Astrocyte of the cerebellum (primary cell): ENCODE data around the gene ABCD4.

Source experiments
- DNase-seq: peaks from one replicate; pipeline ENCODE4 v3.0.0-alpha.2; 2011; ENCODE audit warnings: low read depth
- H3K4me3 ChIP-seq: 2 replicates; pipeline ENCODE4 v1.5.1; 2011; ENCODE audit warnings: mild to moderate bottlenecking, low read depth, low read length, moderate library complexity
- CTCF ChIP-seq: IDR thresholded peaks from 2 replicates; pipeline ENCODE4 v1.5.1; 2012; ENCODE audit warnings: low read length, low read depth, moderate library complexity, mild to moderate bottlenecking; ENCODE audit errors: missing control alignments
- in situ Hi-C: cut with HindIII; loops from 2 replicates; pipeline ENCODE4 v1.10.0; 2017; ENCODE audit warnings: low sequenced_read_pairs

The ABCD4 gene

GRCh38 chr14:74255281-74255680, 47.5 kb downstream of the ABCD4 start:
- no peak for DNase-seq
- H3K4me3 ChIP-seq: no peak overlapping the region

GRCh38 chr14:74249433-74250375, 53.0 kb downstream of the ABCD4 start:
- TF ChIP-seq CTCF: no peak
- in situ Hi-C loops: loop anchor here (25.0 kb wide), 1 partner anchor 137 kb away; no protein-coding TSS in a partner anchor
- H3K4me3 ChIP-seq: no peak overlapping the region
- DNase-seq: no peak

More at GRCh38 chr14:74255281-74255680, 47.5 kb downstream of the ABCD4 start:
- TF ChIP-seq CTCF: no peak
- in situ Hi-C loops: no loop called here

GRCh38 chr14:74248017-74248416, 54.7 kb downstream of the ABCD4 start:
- no peak overlapping the region for H3K4me3 ChIP-seq
- no peak for DNase-seq
- in situ Hi-C loops: loop anchor here (25.0 kb wide), 1 partner anchor 136 kb away; no protein-coding TSS in a partner anchor
- no peak for TF ChIP-seq CTCF

GRCh38 chr14:74246542-74246941, 56.2 kb downstream of the ABCD4 start:
- TF ChIP-seq CTCF: no peak
- H3K4me3 ChIP-seq: no peak overlapping the region
- in situ Hi-C loops: loop anchor here (25.0 kb wide), 1 partner anchor 134 kb away; no protein-coding TSS in a partner anchor
- no peak for DNase-seq

GRCh38 chr14:74245292-74245691, 57.4 kb downstream of the ABCD4 start:
- no peak for DNase-seq
- in situ Hi-C loops: loop anchor here (25.0 kb wide), 1 partner anchor 133 kb away; no protein-coding TSS in a partner anchor
- no peak overlapping the region for H3K4me3 ChIP-seq
- no peak for TF ChIP-seq CTCF

GRCh38 chr14:74244115-74244514, 58.6 kb downstream of the ABCD4 start:
- in situ Hi-C loops: loop anchor here (25.0 kb wide), 1 partner anchor 132 kb away; no protein-coding TSS in a partner anchor
- no peak for TF ChIP-seq CTCF
- no peak overlapping the region for H3K4me3 ChIP-seq
- no peak for DNase-seq
